HEK293 (cell line): ENCODE data around the gene SYN1.

Experiments used
- EGR2 ChIP-seq: fragments of 450-650 bp; formaldehyde crosslinking; IDR thresholded peaks from 2 replicates; pipeline ENCODE4 v1.5.1; 2016; ENCODE audit warnings: low read depth, missing biosample characterization, missing genetic modification characterization
- HOXC10 ChIP-seq: sonication (generic); formaldehyde crosslinking; IDR thresholded peaks from 2 replicates; pipeline ENCODE4 v1.8.1; 2023; ENCODE audit warnings: mild to moderate bottlenecking, missing genetic modification reagents
- KLF7 ChIP-seq: fragments of 450-650 bp; formaldehyde crosslinking; IDR thresholded peaks from 2 replicates; pipeline ENCODE4 v1.5.1; 2016; ENCODE audit warnings: missing biosample characterization, missing genetic modification characterization, borderline replicate concordance
- KLF9 ChIP-seq: fragments of 450-650 bp; formaldehyde crosslinking; IDR thresholded peaks from 2 replicates; pipeline ENCODE4 v1.5.1; 2016; ENCODE audit warnings: missing biosample characterization, missing genetic modification characterization, low read depth
- OVOL3 ChIP-seq: fragments of 450-650 bp; formaldehyde crosslinking; IDR thresholded peaks from 2 replicates; pipeline ENCODE4 v1.5.1; 2016; ENCODE audit warnings: missing biosample characterization, missing genetic modification characterization
- SETDB1 ChIP-seq: IDR thresholded peaks from one replicate; pipeline ENCODE4 v1.6.1; 2017; ENCODE audit warnings: mild to moderate bottlenecking, low read length, moderate library complexity, mixed read lengths; ENCODE audit not compliant: insufficient read length
- SP2 ChIP-seq: fragments of 450-650 bp; formaldehyde crosslinking; IDR thresholded peaks from 2 replicates; pipeline ENCODE4 v1.5.1; 2016; ENCODE audit warnings: missing biosample characterization, missing genetic modification characterization
- SP3 ChIP-seq: fragments of 450-650 bp; formaldehyde crosslinking; IDR thresholded peaks from 2 replicates; pipeline ENCODE4 v1.5.1; 2016; ENCODE audit warnings: missing biosample characterization, missing genetic modification characterization
- WT1 ChIP-seq: fragments of 450-650 bp; formaldehyde crosslinking; IDR thresholded peaks from 2 replicates; pipeline ENCODE4 v1.5.1; 2016; ENCODE audit warnings: missing biosample characterization, missing genetic modification characterization
- ZBTB21 ChIP-seq: fragments of 450-650 bp; formaldehyde crosslinking; IDR thresholded peaks from 2 replicates; pipeline ENCODE4 v1.5.1; 2017; ENCODE audit warnings: missing biosample characterization, missing genetic modification characterization
- ZBTB7A ChIP-seq: fragments of 450-650 bp; formaldehyde crosslinking; IDR thresholded peaks from 2 replicates; pipeline ENCODE4 v1.5.1; 2016; ENCODE audit warnings: low read depth, missing biosample characterization, missing genetic modification characterization
- ZNF114 ChIP-seq: fragments of 450-650 bp; formaldehyde crosslinking; IDR thresholded peaks from 2 replicates; pipeline ENCODE4 v1.5.0; 2017; ENCODE audit warnings: missing biosample characterization, missing genetic modification characterization
- ZNF146 ChIP-seq: fragments of 450-650 bp; formaldehyde crosslinking; IDR thresholded peaks from 2 replicates; pipeline ENCODE4 v1.5.1; 2016; ENCODE audit warnings: missing biosample characterization, missing genetic modification characterization
- ZNF16 ChIP-seq: fragments of 450-650 bp; formaldehyde crosslinking; IDR thresholded peaks from 2 replicates; pipeline ENCODE4 v1.5.1; 2016; ENCODE audit warnings: low read depth, missing biosample characterization, missing genetic modification characterization
- ZNF175 ChIP-seq: fragments of 450-650 bp; formaldehyde crosslinking; IDR thresholded peaks from 2 replicates; pipeline ENCODE4 v1.5.1; 2016; ENCODE audit warnings: missing biosample characterization, missing genetic modification characterization
- ZNF2 ChIP-seq: fragments of 450-650 bp; formaldehyde crosslinking; IDR thresholded peaks from 2 replicates; pipeline ENCODE4 v1.5.1; 2016; ENCODE audit warnings: missing biosample characterization, missing genetic modification characterization
- ZNF221 ChIP-seq: fragments of 450-650 bp; formaldehyde crosslinking; IDR thresholded peaks from 2 replicates; pipeline ENCODE4 v1.5.1; 2017; ENCODE audit warnings: missing biosample characterization, missing genetic modification characterization, borderline replicate concordance
- ZNF335 ChIP-seq: fragments of 450-650 bp; formaldehyde crosslinking; conservative IDR thresholded peaks from 2 replicates; pipeline ENCODE4 v1.5.1; 2016; ENCODE audit warnings: missing biosample characterization, missing genetic modification characterization
- ZNF510 ChIP-seq: fragments of 450-650 bp; formaldehyde crosslinking; IDR thresholded peaks from 2 replicates; pipeline ENCODE4 v1.5.1; 2018; ENCODE audit warnings: mild to moderate bottlenecking, missing genetic modification characterization, missing biosample characterization; ENCODE audit not compliant: insufficient replicate concordance
- ZNF514 ChIP-seq: fragments of 450-650 bp; formaldehyde crosslinking; IDR thresholded peaks from 2 replicates; pipeline ENCODE4 v1.5.1; 2016; ENCODE audit warnings: missing biosample characterization, missing genetic modification characterization
- ZNF600 ChIP-seq: fragments of 450-650 bp; formaldehyde crosslinking; IDR thresholded peaks from 2 replicates; pipeline ENCODE4 v1.5.1; 2016; ENCODE audit warnings: missing biosample characterization, missing genetic modification characterization
- ZNF660 ChIP-seq: fragments of 450-650 bp; IDR thresholded peaks from 2 replicates; pipeline ENCODE4 v1.5.1; 2018; ENCODE audit warnings: missing biosample characterization, mild to moderate bottlenecking, missing genetic modification characterization
- ZNF777 ChIP-seq: fragments of 450-650 bp; formaldehyde crosslinking; IDR thresholded peaks from 2 replicates; pipeline ENCODE4 v1.5.1; 2017; ENCODE audit warnings: missing biosample characterization, missing genetic modification characterization, borderline replicate concordance
- ZNF830 ChIP-seq: fragments of 450-650 bp; IDR thresholded peaks from 2 replicates; pipeline ENCODE4 v1.5.0; 2018; ENCODE audit warnings: missing biosample characterization, missing genetic modification characterization, low read depth, mild to moderate bottlenecking, moderate library complexity
- TF ChIP-seq, protein P1 (sequence below): fragments of 450-650 bp; formaldehyde crosslinking; IDR thresholded peaks from 2 replicates; pipeline ENCODE4 v1.5.1; 2016; ENCODE audit warnings: missing biosample characterization, missing genetic modification characterization
- TF ChIP-seq, protein P2 (sequence below): fragments of 450-650 bp; formaldehyde crosslinking; IDR thresholded peaks from 2 replicates; pipeline ENCODE4 v1.5.1; 2016; ENCODE audit warnings: missing biosample characterization, missing genetic modification characterization
- TF ChIP-seq, protein P3 (sequence below): fragments of 450-650 bp; formaldehyde crosslinking; IDR thresholded peaks from 2 replicates; pipeline ENCODE4 v1.5.1; 2016; ENCODE audit warnings: missing biosample characterization, missing genetic modification characterization
- TF ChIP-seq, protein P4 (sequence below): fragments of 450-650 bp; formaldehyde crosslinking; IDR thresholded peaks from 2 replicates; pipeline ENCODE4 v1.5.1; 2016; ENCODE audit warnings: missing biosample characterization, missing genetic modification characterization
- TF ChIP-seq, protein P5 (sequence below): fragments of 450-650 bp; IDR thresholded peaks from 2 replicates; pipeline ENCODE4 v1.5.1; 2018; ENCODE audit warnings: missing biosample characterization, mild to moderate bottlenecking, missing genetic modification characterization
- TF ChIP-seq, protein P6 (sequence below): fragments of 450-650 bp; formaldehyde crosslinking; IDR thresholded peaks from 2 replicates; pipeline ENCODE4 v1.5.1; 2016; ENCODE audit warnings: missing biosample characterization, missing genetic modification characterization

SYN1 gene

DNA sequence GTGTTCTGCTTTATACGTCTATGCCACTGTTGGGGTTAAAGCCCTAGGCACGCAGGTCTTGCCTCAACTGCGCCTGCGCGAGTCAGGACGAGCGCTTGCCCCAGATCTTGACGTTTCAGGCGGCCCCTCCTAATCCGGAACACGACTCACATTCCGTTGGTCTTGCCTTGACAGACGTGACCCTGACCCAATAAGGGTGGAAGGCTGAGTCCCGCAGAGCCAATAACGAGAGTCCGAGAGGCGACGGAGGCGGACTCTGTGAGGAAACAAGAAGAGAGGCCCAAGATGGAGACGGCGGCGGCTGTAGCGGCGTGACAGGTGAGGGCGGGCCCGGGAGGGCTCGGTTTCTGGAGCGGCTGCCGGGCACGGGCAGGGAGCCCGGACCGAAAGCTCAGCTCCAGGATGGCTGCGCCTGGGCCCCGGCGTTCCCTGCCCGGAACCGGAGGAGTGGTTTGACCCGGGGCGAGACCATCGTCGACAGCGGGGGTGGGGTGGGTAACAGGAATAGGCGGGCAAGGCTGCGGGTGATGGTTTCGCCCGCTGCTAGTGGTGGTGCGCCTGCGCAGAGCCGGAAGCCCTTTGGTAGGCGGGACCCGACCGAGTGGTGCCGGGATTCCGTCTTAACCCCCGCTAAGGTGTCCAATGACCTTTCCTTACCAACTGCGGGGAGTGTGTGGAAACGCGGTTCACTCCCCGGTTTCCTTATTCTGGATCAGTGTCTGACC, 58.6 kb downstream of the SYN1 start, which contains the start of gene ARAF (continued):
- TF ChIP-seq, protein P1, sequence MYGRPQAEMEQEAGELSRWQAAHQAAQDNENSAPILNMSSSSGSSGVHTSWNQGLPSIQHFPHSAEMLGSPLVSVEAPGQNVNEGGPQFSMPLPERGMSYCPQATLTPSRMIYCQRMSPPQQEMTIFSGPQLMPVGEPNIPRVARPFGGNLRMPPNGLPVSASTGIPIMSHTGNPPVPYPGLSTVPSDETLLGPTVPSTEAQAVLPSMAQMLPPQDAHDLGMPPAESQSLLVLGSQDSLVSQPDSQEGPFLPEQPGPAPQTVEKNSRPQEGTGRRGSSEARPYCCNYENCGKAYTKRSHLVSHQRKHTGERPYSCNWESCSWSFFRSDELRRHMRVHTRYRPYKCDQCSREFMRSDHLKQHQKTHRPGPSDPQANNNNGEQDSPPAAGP: peak; percentile 88
- TF ChIP-seq, protein P2, sequence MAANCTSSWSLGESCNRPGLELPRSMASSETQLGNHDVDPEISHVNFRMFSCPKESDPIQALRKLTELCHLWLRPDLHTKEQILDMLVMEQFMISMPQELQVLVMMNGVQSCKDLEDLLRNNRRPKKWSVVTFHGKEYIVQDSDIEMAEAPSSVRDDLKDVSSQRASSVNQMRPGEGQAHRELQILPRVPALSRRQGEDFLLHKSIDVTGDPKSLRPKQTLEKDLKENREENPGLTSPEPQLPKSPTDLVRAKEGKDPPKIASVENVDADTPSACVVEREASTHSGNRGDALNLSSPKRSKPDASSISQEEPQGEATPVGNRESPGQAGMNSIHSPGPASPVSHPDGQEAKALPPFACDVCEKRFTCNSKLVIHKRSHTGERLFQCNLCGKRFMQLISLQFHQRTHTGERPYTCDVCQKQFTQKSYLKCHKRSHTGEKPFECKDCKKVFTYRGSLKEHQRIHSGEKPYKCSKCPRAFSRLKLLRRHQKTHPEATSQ: no peak
- no peak for TF ChIP-seq HOXC10 (CRISPR knock-in tag)
- no peak for TF ChIP-seq ZNF600 (tag by site-specific recombination)
- TF ChIP-seq ZNF335 (tag by site-specific recombination): peak; percentile 87
- peak; percentile 27; the same call in 1 of the 2 replicates for TF ChIP-seq ZBTB21 (tag by site-specific recombination)
- 0 out of 2 replicates have a peak, but pooled peaks have one; percentile 11 for TF ChIP-seq ZNF146 (tag by site-specific recombination)
- TF ChIP-seq, protein P3, sequence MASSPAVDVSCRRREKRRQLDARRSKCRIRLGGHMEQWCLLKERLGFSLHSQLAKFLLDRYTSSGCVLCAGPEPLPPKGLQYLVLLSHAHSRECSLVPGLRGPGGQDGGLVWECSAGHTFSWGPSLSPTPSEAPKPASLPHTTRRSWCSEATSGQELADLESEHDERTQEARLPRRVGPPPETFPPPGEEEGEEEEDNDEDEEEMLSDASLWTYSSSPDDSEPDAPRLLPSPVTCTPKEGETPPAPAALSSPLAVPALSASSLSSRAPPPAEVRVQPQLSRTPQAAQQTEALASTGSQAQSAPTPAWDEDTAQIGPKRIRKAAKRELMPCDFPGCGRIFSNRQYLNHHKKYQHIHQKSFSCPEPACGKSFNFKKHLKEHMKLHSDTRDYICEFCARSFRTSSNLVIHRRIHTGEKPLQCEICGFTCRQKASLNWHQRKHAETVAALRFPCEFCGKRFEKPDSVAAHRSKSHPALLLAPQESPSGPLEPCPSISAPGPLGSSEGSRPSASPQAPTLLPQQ (tag by site-specific recombination): peak; percentile 74
- TF ChIP-seq OVOL3 (tag by site-specific recombination): peak; percentile 33; the same call in 1 of the 2 replicates
- peak; percentile 72 for TF ChIP-seq KLF9 (tag by site-specific recombination)
- no peak for TF ChIP-seq ZNF510 (tag by site-specific recombination)
- TF ChIP-seq WT1: peak; percentile 23; the same call in 1 of the 2 replicates
- peak; percentile 94 for TF ChIP-seq SP2
- peak; percentile 83 for TF ChIP-seq ZNF2 (tag by site-specific recombination)
- no peak for TF ChIP-seq ZNF777 (tag by site-specific recombination)
- no peak for TF ChIP-seq ZNF221 (tag by site-specific recombination)
- peak; percentile 77 for TF ChIP-seq SP3 (tag by site-specific recombination)
- TF ChIP-seq SETDB1: no peak
- TF ChIP-seq ZNF16: no peak
- no peak for TF ChIP-seq ZNF114 (tag by site-specific recombination)
- TF ChIP-seq, protein P4, sequence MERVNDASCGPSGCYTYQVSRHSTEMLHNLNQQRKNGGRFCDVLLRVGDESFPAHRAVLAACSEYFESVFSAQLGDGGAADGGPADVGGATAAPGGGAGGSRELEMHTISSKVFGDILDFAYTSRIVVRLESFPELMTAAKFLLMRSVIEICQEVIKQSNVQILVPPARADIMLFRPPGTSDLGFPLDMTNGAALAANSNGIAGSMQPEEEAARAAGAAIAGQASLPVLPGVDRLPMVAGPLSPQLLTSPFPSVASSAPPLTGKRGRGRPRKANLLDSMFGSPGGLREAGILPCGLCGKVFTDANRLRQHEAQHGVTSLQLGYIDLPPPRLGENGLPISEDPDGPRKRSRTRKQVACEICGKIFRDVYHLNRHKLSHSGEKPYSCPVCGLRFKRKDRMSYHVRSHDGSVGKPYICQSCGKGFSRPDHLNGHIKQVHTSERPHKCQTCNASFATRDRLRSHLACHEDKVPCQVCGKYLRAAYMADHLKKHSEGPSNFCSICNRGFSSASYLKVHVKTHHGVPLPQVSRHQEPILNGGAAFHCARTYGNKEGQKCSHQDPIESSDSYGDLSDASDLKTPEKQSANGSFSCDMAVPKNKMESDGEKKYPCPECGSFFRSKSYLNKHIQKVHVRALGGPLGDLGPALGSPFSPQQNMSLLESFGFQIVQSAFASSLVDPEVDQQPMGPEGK (tag by site-specific recombination): peak; percentile 64; the same call in 1 of the 2 replicates
- no peak for TF ChIP-seq ZNF175 (tag by site-specific recombination)
- 0 out of 2 replicates have a peak, but pooled peaks have one; percentile 64 for TF ChIP-seq KLF7 (tag by site-specific recombination)
- TF ChIP-seq, protein P5, sequence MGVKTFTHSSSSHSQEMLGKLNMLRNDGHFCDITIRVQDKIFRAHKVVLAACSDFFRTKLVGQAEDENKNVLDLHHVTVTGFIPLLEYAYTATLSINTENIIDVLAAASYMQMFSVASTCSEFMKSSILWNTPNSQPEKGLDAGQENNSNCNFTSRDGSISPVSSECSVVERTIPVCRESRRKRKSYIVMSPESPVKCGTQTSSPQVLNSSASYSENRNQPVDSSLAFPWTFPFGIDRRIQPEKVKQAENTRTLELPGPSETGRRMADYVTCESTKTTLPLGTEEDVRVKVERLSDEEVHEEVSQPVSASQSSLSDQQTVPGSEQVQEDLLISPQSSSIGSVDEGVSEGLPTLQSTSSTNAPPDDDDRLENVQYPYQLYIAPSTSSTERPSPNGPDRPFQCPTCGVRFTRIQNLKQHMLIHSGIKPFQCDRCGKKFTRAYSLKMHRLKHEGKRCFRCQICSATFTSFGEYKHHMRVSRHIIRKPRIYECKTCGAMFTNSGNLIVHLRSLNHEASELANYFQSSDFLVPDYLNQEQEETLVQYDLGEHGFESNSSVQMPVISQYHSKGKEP: no peak
- no peak for TF ChIP-seq ZNF514 (tag by site-specific recombination)
- peak; percentile 94 for TF ChIP-seq ZBTB7A (tag by site-specific recombination)
- TF ChIP-seq ZNF830 (tag by site-specific recombination): no peak
- TF ChIP-seq ZNF660: 0 out of 2 replicates have a peak, but pooled peaks have one; percentile 52
- TF ChIP-seq, protein P6, sequence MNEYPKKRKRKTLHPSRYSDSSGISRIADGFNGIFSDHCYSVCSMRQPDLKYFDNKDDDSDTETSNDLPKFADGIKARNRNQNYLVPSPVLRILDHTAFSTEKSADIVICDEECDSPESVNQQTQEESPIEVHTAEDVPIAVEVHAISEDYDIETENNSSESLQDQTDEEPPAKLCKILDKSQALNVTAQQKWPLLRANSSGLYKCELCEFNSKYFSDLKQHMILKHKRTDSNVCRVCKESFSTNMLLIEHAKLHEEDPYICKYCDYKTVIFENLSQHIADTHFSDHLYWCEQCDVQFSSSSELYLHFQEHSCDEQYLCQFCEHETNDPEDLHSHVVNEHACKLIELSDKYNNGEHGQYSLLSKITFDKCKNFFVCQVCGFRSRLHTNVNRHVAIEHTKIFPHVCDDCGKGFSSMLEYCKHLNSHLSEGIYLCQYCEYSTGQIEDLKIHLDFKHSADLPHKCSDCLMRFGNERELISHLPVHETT (tag by site-specific recombination): peak; percentile 69; the same call in 1 of the 2 replicates
- TF ChIP-seq EGR2 (tag by site-specific recombination): 0 out of 2 replicates have a peak, but pooled peaks have one; percentile 46
